GM23248 (cell line): Measurements from ENCODE around the gene KCTD16.

ENCODE experiments used
- EZH2 ChIP-seq: fragments of 200-600 bp; sonication (generic); IDR thresholded peaks from 2 replicates; pipeline ENCODE4 v1.6.1; 2018; ENCODE audit warnings: antibody characterized with exemption, mild to moderate bottlenecking; ENCODE audit not compliant: insufficient read depth, poor library complexity, severe bottlenecking
- EZH2phosphoT487 ChIP-seq: fragments of 200-600 bp; sonication (generic); IDR thresholded peaks from 2 replicates; pipeline ENCODE4 v1.6.1; 2018; ENCODE audit warnings: antibody characterized with exemption, moderate library complexity, mild to moderate bottlenecking, low read depth; ENCODE audit not compliant: insufficient read depth

- TF ChIP-seq EZH2, result no peak
- TF ChIP-seq EZH2phosphoT487, result no peak
Observed at GRCh38 chr5:144487761-144488160, 317.1 kb downstream of the KCTD16 start.
